ENCODE results near the gene HIRA.

HIRA gene

DNA sequence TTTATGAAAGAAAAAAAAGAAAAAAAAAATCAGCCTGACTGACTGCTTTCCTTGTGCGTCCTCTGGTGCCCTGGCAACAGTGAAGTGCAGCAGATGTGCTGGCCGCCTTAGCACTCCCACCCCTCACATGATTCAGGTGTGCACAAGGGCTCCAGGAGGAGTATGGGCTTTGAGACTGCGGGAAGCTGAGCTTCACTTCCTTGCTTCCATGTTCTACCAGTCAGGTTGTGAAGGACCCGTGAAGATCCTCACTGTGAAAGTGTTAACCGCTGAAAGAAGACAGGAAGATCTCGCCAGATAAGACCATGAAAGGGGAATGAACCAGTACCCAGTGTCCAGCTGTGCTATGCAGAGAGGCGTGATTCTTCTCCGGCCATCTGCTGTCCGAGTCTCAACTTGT, 48.2 kb downstream of the HIRA start:
- H3K36me3 ChIP-seq (ENCODE audit: insufficient read depth, low read depth, low read length): peaks cover 79% of the 10 kb centered on the region
- no peak overlapping the region for H3K9ac ChIP-seq (ENCODE audit: low read depth, low read length)
- no peaks in the 10 kb centered on the region for H3K9me3 ChIP-seq (ENCODE audit: insufficient read depth, low read depth, low read length)
- H3K4me3 ChIP-seq (ENCODE audit: low read length): no peak overlapping the region
- H3K27ac ChIP-seq (ENCODE audit: low read length): no peak overlapping the region
- H3K27me3 ChIP-seq (ENCODE audit: insufficient read depth, low read length): no peaks in the 10 kb centered on the region
- no peaks in the 10 kb centered on the region for H3K4me1 ChIP-seq (ENCODE audit: insufficient read depth, low read length)

DNA sequence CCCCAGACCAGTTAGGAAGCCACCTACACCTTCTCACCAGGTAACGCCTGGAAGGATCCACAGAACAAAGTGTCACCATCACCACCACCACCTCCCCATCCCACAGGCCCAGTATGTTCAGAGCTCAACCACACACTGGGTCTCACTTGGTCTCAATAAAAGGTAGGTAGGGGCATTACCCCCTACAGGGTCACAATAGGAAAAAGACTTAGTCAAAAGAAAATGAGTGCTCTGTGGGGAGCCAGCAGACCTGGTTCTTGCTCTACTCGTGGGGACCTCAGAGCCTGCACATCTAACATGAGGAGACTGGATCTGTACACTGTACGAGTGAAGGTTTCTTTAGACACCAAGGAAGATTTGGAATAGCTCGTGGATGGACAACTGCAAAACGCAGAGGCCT, 49.3 kb downstream of the HIRA start:
- peaks cover 81% of the 10 kb centered on the region for H3K36me3 ChIP-seq (ENCODE audit: insufficient read depth, low read depth, low read length)
- no peak overlapping the region for H3K4me3 ChIP-seq (ENCODE audit: low read length)
- H3K9me3 ChIP-seq (ENCODE audit: insufficient read depth, low read depth, low read length): no peaks in the 10 kb centered on the region
- H3K9ac ChIP-seq (ENCODE audit: low read depth, low read length): no peak overlapping the region; the same call in 1 of the 2 replicates
- H3K27me3 ChIP-seq (ENCODE audit: insufficient read depth, low read length): no peaks in the 10 kb centered on the region
- no peak overlapping the region for H3K27ac ChIP-seq (ENCODE audit: low read length)
- no peaks in the 10 kb centered on the region for H3K4me1 ChIP-seq (ENCODE audit: insufficient read depth, low read length)

- H3K27me3 ChIP-seq (ENCODE audit: insufficient read depth, low read length): no peaks in the 10 kb centered on the region
- peaks cover 81% of the 10 kb centered on the region for H3K36me3 ChIP-seq (ENCODE audit: insufficient read depth, low read depth, low read length)
- H3K27ac ChIP-seq (ENCODE audit: low read length): no peak overlapping the region
- no peak overlapping the region for H3K9ac ChIP-seq (ENCODE audit: low read depth, low read length)
- H3K4me3 ChIP-seq (ENCODE audit: low read length): no peak overlapping the region
- no peaks in the 10 kb centered on the region for H3K4me1 ChIP-seq (ENCODE audit: insufficient read depth, low read length)
- no peaks in the 10 kb centered on the region for H3K9me3 ChIP-seq (ENCODE audit: insufficient read depth, low read depth, low read length)
These were observed 53.2 kb downstream of the HIRA start for GRCh38 chr22:19378344-19378674.

- no peak overlapping the region for H3K4me3 ChIP-seq (ENCODE audit: low read length)
- H3K9me3 ChIP-seq (ENCODE audit: insufficient read depth, low read depth, low read length): no peaks in the 10 kb centered on the region
- no peaks in the 10 kb centered on the region for H3K27me3 ChIP-seq (ENCODE audit: insufficient read depth, low read length)
- H3K9ac ChIP-seq (ENCODE audit: low read depth, low read length): no peak overlapping the region
- no peak overlapping the region for H3K27ac ChIP-seq (ENCODE audit: low read length)
- H3K36me3 ChIP-seq (ENCODE audit: insufficient read depth, low read depth, low read length): peaks cover 81% of the 10 kb centered on the region
- H3K4me1 ChIP-seq (ENCODE audit: insufficient read depth, low read length): no peaks in the 10 kb centered on the region
These were observed 53.8 kb downstream of the HIRA start for GRCh38 chr22:19377565-19378343.

DNA sequence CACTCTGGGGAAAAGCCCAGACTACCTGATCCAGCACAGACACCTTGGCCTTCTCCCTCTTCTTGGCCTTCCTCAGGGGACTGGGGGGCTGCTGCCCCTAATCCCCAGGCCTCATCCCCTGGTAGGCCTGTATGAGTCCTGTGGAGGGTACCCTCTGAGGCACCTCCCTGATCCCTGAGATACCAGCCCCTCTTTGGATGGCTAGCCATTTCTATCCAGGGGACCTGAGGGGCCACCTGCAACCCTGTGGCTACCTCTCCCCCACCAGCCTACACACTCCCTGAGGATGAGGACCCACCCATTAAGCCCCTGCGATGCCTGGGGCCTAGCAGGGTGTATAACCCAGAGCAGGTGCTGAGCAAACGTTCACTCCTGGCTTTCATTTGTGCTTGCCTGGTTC, 54.6 kb downstream of the HIRA start:
- H3K9me3 ChIP-seq (ENCODE audit: insufficient read depth, low read depth, low read length): no peaks in the 10 kb centered on the region
- H3K4me1 ChIP-seq (ENCODE audit: insufficient read depth, low read length): no peaks in the 10 kb centered on the region
- H3K4me3 ChIP-seq (ENCODE audit: low read length): no peak overlapping the region
- H3K27ac ChIP-seq (ENCODE audit: low read length): no peak overlapping the region
- H3K36me3 ChIP-seq (ENCODE audit: insufficient read depth, low read depth, low read length): peaks cover 81% of the 10 kb centered on the region
- no peak overlapping the region for H3K9ac ChIP-seq (ENCODE audit: low read depth, low read length)
- no peaks in the 10 kb centered on the region for H3K27me3 ChIP-seq (ENCODE audit: insufficient read depth, low read length)

DNA sequence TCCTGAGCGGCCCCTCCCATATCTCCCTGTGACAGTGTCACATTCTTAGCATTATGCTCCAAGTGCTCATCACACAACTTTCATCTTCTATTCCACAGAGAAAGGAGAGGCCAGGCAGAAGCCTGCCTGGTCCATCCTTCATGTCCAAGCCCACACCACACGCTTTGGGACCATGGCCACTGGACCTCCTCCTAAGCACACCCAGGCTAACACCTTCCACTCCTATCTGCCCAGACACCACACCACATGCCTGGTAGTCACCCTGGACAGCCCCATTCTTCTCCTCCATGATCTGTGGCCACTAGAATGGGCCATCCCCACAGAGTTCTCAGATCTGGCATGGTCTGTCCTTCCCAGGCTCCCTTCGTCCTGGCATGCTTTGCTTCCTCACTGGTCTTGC, 55.3 kb downstream of the HIRA start:
- peaks cover 80% of the 10 kb centered on the region for H3K36me3 ChIP-seq (ENCODE audit: insufficient read depth, low read depth, low read length)
- H3K27me3 ChIP-seq (ENCODE audit: insufficient read depth, low read length): no peaks in the 10 kb centered on the region
- H3K9me3 ChIP-seq (ENCODE audit: insufficient read depth, low read depth, low read length): no peaks in the 10 kb centered on the region
- H3K4me3 ChIP-seq (ENCODE audit: low read length): no peak overlapping the region
- no peaks in the 10 kb centered on the region for H3K4me1 ChIP-seq (ENCODE audit: insufficient read depth, low read length)
- no peak overlapping the region for H3K27ac ChIP-seq (ENCODE audit: low read length)
- H3K9ac ChIP-seq (ENCODE audit: low read depth, low read length): no peak overlapping the region

GRCh38 chr22:19375435-19375834, 56.1 kb downstream of the HIRA start:
- Histone ChIP-seq H3K9me3 (ENCODE audit: insufficient read depth, low read depth, low read length) (no peaks in the 10 kb centered on the region), H3K9ac (ENCODE audit: low read depth, low read length) (no peak overlapping the region), H3K4me3 (ENCODE audit: low read length) (no peak overlapping the region), H3K36me3 (ENCODE audit: insufficient read depth, low read depth, low read length) (peaks cover 82% of the 10 kb centered on the region), H3K27ac (ENCODE audit: low read length) (no peak overlapping the region), H3K27me3 (ENCODE audit: insufficient read depth, low read length) (no peaks in the 10 kb centered on the region), H3K4me1 (ENCODE audit: insufficient read depth, low read length) (no peaks in the 10 kb centered on the region)

- Histone ChIP-seq H3K27me3 (ENCODE audit: insufficient read depth, low read length) (no peaks in the 10 kb centered on the region), H3K9me3 (ENCODE audit: insufficient read depth, low read depth, low read length) (no peaks in the 10 kb centered on the region), H3K27ac (ENCODE audit: low read length) (no peak overlapping the region), H3K9ac (ENCODE audit: low read depth, low read length) (no peak overlapping the region), H3K4me1 (ENCODE audit: insufficient read depth, low read length) (no peaks in the 10 kb centered on the region), H3K4me3 (ENCODE audit: low read length) (no peak overlapping the region), H3K36me3 (ENCODE audit: insufficient read depth, low read depth, low read length) (peaks cover 90% of the 10 kb centered on the region)
These were observed 57.1 kb downstream of the HIRA start for GRCh38 chr22:19374410-19374809.

GRCh38 chr22:19373450-19373849, 58.1 kb downstream of the HIRA start:
- Histone ChIP-seq H3K4me3 (ENCODE audit: low read length) (no peak overlapping the region), H3K27ac (ENCODE audit: low read length) (no peak overlapping the region), H3K9me3 (ENCODE audit: insufficient read depth, low read depth, low read length) (no peaks in the 10 kb centered on the region), H3K36me3 (ENCODE audit: insufficient read depth, low read depth, low read length) (peaks cover 96% of the 10 kb centered on the region), H3K4me1 (ENCODE audit: insufficient read depth, low read length) (no peaks in the 10 kb centered on the region), H3K27me3 (ENCODE audit: insufficient read depth, low read length) (no peaks in the 10 kb centered on the region), H3K9ac (ENCODE audit: low read depth, low read length) (no peak overlapping the region)

DNA sequence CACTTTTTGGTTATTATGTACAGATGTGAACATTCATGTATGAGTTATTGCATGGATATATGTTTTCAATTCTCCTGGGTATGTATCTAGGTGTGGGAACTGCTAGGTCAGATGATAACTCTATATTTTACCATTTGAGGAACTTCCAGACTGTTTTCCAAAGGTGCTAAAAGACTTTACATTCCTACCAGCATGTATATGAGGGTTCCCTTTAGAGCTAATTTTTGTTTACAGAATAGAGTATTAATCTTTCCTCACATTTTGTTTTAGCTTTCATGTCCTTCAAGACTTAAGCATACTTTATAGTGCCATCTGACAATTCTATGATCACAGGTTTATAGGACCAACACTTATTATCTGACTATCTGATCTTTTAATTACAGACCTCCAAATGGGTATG, 59.6 kb downstream of the HIRA start:
- Histone ChIP-seq H3K4me3 (ENCODE audit: low read length) (no peak overlapping the region), H3K9ac (ENCODE audit: low read depth, low read length) (no peak overlapping the region), H3K27me3 (ENCODE audit: insufficient read depth, low read length) (no peaks in the 10 kb centered on the region), H3K4me1 (ENCODE audit: insufficient read depth, low read length) (no peaks in the 10 kb centered on the region), H3K27ac (ENCODE audit: low read length) (no peak overlapping the region), H3K9me3 (ENCODE audit: insufficient read depth, low read depth, low read length) (no peaks in the 10 kb centered on the region), H3K36me3 (ENCODE audit: insufficient read depth, low read depth, low read length) (peaks cover 95% of the 10 kb centered on the region)

- no peak overlapping the region for H3K4me3 ChIP-seq (ENCODE audit: low read length)
- no peaks in the 10 kb centered on the region for H3K4me1 ChIP-seq (ENCODE audit: insufficient read depth, low read length)
- no peak overlapping the region for H3K27ac ChIP-seq (ENCODE audit: low read length)
- no peak overlapping the region for H3K9ac ChIP-seq (ENCODE audit: low read depth, low read length)
- H3K36me3 ChIP-seq (ENCODE audit: insufficient read depth, low read depth, low read length): peaks cover 89% of the 10 kb centered on the region
- H3K9me3 ChIP-seq (ENCODE audit: insufficient read depth, low read depth, low read length): no peaks in the 10 kb centered on the region
- no peaks in the 10 kb centered on the region for H3K27me3 ChIP-seq (ENCODE audit: insufficient read depth, low read length)
These were observed 62.7 kb downstream of the HIRA start for GRCh38 chr22:19368876-19369275.

DNA sequence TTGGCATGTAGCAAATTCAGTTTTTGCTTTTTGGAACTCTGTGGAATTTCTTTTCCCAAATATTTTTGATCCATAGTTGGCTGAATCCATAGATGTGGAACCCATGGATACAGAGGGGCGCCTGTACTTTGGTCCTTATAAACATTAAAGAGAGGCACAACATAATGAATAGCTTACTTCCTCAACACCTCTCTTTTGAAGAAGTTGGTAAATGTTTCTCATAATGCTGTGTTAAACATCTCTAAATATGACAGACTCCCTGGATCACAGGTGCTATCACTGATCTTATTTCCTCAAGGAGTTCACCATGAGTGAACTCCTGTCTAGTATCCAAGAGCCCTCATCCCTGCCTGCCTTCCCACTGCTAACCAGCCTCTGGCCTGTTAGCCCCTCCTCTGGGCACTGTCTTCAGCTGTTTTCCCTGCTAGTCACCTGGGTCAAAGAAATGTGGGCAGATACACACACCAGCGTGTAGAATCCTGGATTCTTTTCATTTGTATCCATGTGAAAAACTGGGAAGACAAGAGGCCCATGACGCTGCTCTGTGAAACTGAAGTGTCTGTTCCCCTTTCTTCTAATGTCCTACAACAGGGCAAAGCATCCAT, 63.7 kb downstream of the HIRA start:
- Histone ChIP-seq H3K36me3 (ENCODE audit: insufficient read depth, low read depth, low read length) (peaks cover 87% of the 10 kb centered on the region), H3K4me3 (ENCODE audit: low read length) (no peak overlapping the region), H3K4me1 (ENCODE audit: insufficient read depth, low read length) (no peaks in the 10 kb centered on the region), H3K9me3 (ENCODE audit: insufficient read depth, low read depth, low read length) (no peaks in the 10 kb centered on the region), H3K27ac (ENCODE audit: low read length) (no peak overlapping the region), H3K27me3 (ENCODE audit: insufficient read depth, low read length) (no peaks in the 10 kb centered on the region), H3K9ac (ENCODE audit: low read depth, low read length) (no peak overlapping the region)

Data from iPS-20b (cell line).